HepG2 (cell line): ENCODE results near the gene RMI2. TPM values are rescaled to one million over a fixed set of nuclear protein-coding genes. Genes with fewer than 3 reads are reported as not detected.

Experiments used
- AFF4 ChIP-seq: sonication (generic); formaldehyde crosslinking; IDR thresholded peaks from 2 replicates; pipeline ENCODE4 v1.4.0; 2020; ENCODE audit warnings: missing genetic modification reagents
- CHD4 ChIP-seq: fragments of 200-600 bp; sonication (generic); IDR thresholded peaks from 2 replicates; pipeline ENCODE4 v1.7.0; 2017; ENCODE audit warnings: mild to moderate bottlenecking, low read length, borderline replicate concordance
- CTCF ChIP-seq: sonication (generic); formaldehyde crosslinking; IDR thresholded peaks from 2 replicates; pipeline ENCODE4 v1.5.0; 2020; ENCODE audit warnings: mild to moderate bottlenecking, missing genetic modification reagents, moderate library complexity
- HOXA9 ChIP-seq: sonication (generic); formaldehyde crosslinking; IDR thresholded peaks from 2 replicates; pipeline ENCODE4 v1.8.1; 2022; ENCODE audit warnings: missing genetic modification reagents, mild to moderate bottlenecking, moderate library complexity, borderline replicate concordance
- KDM2A ChIP-seq: sonication (generic); formaldehyde crosslinking; IDR thresholded peaks from 2 replicates; pipeline ENCODE4 v1.4.0; 2020; ENCODE audit warnings: low read depth, missing genetic modification reagents, borderline replicate concordance
- MED8 ChIP-seq: sonication (generic); formaldehyde crosslinking; IDR thresholded peaks from 2 replicates; pipeline ENCODE4 v1.8.1; 2023; ENCODE audit warnings: mild to moderate bottlenecking, missing genetic modification reagents; ENCODE audit not compliant: insufficient replicate concordance
- MIER3 ChIP-seq: IDR thresholded peaks from 2 replicates; pipeline ENCODE4 v1.6.1; 2016; ENCODE audit warnings: missing compliant biosample characterization, borderline replicate concordance
- MXI1 ChIP-seq: IDR thresholded peaks from 3 replicates; pipeline ENCODE4 v1.6.1; 2012; ENCODE audit warnings: low read depth, low read length, inconsistent platforms, borderline replicate concordance
- NBN ChIP-seq: fragments of 450-650 bp; conservative IDR thresholded peaks from 2 replicates; pipeline ENCODE4 v1.6.1; 2017
- PAXIP1 ChIP-seq: sonication (generic); formaldehyde crosslinking; conservative IDR thresholded peaks from 2 replicates; pipeline ENCODE4 v1.4.0; 2020; ENCODE audit warnings: mild to moderate bottlenecking, missing genetic modification reagents, moderate library complexity
- PHF20 ChIP-seq: sonication (generic); formaldehyde crosslinking; IDR thresholded peaks from 2 replicates; pipeline ENCODE4 v1.5.0; 2020; ENCODE audit warnings: mild to moderate bottlenecking, missing genetic modification reagents
- SSRP1 ChIP-seq: IDR thresholded peaks from 2 replicates; pipeline ENCODE4 v1.6.1; 2016; ENCODE audit warnings: control low read depth
- TOE1 ChIP-seq: sonication (generic); formaldehyde crosslinking; IDR thresholded peaks from 2 replicates; pipeline ENCODE4 v1.4.0; 2020; ENCODE audit warnings: mild to moderate bottlenecking, missing genetic modification reagents
- ZNF547 ChIP-seq: sonication (generic); formaldehyde crosslinking; IDR thresholded peaks from 2 replicates; pipeline ENCODE4 v1.5.1; 2020; ENCODE audit warnings: mild to moderate bottlenecking, missing genetic modification reagents
- polyA plus RNA-seq, 8 experiments: library from polyadenylated mRNA; depleted of rRNA in 3 of 8; stranded (reverse) in 7 of 8; unstranded in 1 of 8; fragments of >200 nt; fragmentation: Illumina TruSeq in 4 of 8; extraction: Trizol in 4 of 8; gene quantifications; 2 replicates each; pipeline versions ENCODE4 v1.2.1 to v1.2.3, GENCODE V29; 2011 to 2016; ENCODE audit warnings: low read depth in 4 of 8, missing spikeins in 1 of 8, mixed read lengths in 1 of 8; ENCODE audit not compliant: insufficient read depth in 1 of 8
- total RNA-seq, 5 experiments: library from RNA; depleted of rRNA; stranded (reverse); fragments of >200 nt; fragmentation: Illumina TruSeq; extraction: Trizol; gene quantifications; 2 replicates each; pipeline ENCODE4 v1.2.3, GENCODE V29; 2016; ENCODE audit warnings: low read depth in 1 of 5
- TF ChIP-seq, protein P1 (sequence below): sonication (generic); formaldehyde crosslinking; IDR thresholded peaks from 2 replicates; pipeline ENCODE4 v1.4.0; 2020; ENCODE audit warnings: missing genetic modification reagents
- TF ChIP-seq, protein P2 (sequence below): sonication (generic); formaldehyde crosslinking; IDR thresholded peaks from 2 replicates; pipeline ENCODE4 v1.8.0; 2022; ENCODE audit warnings: mild to moderate bottlenecking, missing genetic modification reagents, moderate library complexity

The RMI2 gene
- total and polyA plus RNA-seq, 2 of the 13 experiments (the other 11 are each of a cell fraction or from before 2014, with no cell fraction given): 24.5 to 55.7 TPM

- TF ChIP-seq, protein P1, sequence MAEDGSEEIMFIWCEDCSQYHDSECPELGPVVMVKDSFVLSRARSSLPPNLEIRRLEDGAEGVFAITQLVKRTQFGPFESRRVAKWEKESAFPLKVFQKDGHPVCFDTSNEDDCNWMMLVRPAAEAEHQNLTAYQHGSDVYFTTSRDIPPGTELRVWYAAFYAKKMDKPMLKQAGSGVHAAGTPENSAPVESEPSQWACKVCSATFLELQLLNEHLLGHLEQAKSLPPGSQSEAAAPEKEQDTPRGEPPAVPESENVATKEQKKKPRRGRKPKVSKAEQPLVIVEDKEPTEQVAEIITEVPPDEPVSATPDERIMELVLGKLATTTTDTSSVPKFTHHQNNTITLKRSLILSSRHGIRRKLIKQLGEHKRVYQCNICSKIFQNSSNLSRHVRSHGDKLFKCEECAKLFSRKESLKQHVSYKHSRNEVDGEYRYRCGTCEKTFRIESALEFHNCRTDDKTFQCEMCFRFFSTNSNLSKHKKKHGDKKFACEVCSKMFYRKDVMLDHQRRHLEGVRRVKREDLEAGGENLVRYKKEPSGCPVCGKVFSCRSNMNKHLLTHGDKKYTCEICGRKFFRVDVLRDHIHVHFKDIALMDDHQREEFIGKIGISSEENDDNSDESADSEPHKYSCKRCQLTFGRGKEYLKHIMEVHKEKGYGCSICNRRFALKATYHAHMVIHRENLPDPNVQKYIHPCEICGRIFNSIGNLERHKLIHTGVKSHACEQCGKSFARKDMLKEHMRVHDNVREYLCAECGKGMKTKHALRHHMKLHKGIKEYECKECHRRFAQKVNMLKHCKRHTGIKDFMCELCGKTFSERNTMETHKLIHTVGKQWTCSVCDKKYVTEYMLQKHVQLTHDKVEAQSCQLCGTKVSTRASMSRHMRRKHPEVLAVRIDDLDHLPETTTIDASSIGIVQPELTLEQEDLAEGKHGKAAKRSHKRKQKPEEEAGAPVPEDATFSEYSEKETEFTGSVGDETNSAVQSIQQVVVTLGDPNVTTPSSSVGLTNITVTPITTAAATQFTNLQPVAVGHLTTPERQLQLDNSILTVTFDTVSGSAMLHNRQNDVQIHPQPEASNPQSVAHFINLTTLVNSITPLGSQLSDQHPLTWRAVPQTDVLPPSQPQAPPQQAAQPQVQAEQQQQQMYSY (CRISPR knock-in tag): no peak
- TF ChIP-seq ZNF547 (CRISPR knock-in tag) (no peak), PAXIP1 (CRISPR knock-in tag) (no peak), KDM2A (CRISPR knock-in tag) (no peak), MIER3 (CRISPR knock-in tag) (no peak), AFF4 (CRISPR knock-in tag) (no peak), CTCF (no peak), CHD4 (no peak), MXI1 (no peak), NBN (no peak), SSRP1 (no peak), MED8 (CRISPR knock-in tag) (peak; percentile 79), PHF20 (no peak), TOE1 (CRISPR knock-in tag) (no peak), HOXA9 (no peak)
- TF ChIP-seq, protein P2, sequence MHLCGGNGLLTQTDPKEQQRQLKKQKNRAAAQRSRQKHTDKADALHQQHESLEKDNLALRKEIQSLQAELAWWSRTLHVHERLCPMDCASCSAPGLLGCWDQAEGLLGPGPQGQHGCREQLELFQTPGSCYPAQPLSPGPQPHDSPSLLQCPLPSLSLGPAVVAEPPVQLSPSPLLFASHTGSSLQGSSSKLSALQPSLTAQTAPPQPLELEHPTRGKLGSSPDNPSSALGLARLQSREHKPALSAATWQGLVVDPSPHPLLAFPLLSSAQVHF: no peak
These were observed 39.8 kb downstream of the RMI2 start (continued) for GRCh38 chr16:11384956-11385586.
